K562 (cell line): Measurements from ENCODE around the gene MLX. TPM values are rescaled to one million over a fixed set of nuclear protein-coding genes. Genes with fewer than 3 reads are reported as not detected.

Experiments used
- ARID4B ChIP-seq: sonication (generic); formaldehyde crosslinking; IDR thresholded peaks from 2 replicates; pipeline ENCODE4 v1.8.0; 2022; ENCODE audit warnings: mild to moderate bottlenecking, missing genetic modification reagents
- ATF3 ChIP-seq, 2 experiments: fragments of 450-650 bp in 1 of 2; sonication (generic) in 1 of 2; formaldehyde crosslinking in 1 of 2; IDR thresholded peaks in 1 of 2; conservative IDR thresholded peaks in 1 of 2; 2 replicates each; pipeline versions ENCODE4 v1.6.1 to v1.8.1; 2016 to 2023; ENCODE audit warnings: mild to moderate bottlenecking in 2 of 2, moderate library complexity in 2 of 2, inconsistent platforms in 1 of 2, missing genetic modification reagents in 1 of 2
- CBX2 ChIP-seq: fragments of 200-600 bp; sonication (generic); IDR thresholded peaks from one replicate; pipeline ENCODE4 v1.6.1; 2012; ENCODE audit warnings: mild to moderate bottlenecking, low read length, inconsistent platforms; ENCODE audit not compliant: insufficient read depth, poor library complexity, severe bottlenecking
- COPS2 ChIP-seq: fragments of 450-650 bp; conservative IDR thresholded peaks from 2 replicates; pipeline ENCODE4 v1.6.1; 2016; ENCODE audit warnings: mild to moderate bottlenecking, moderate library complexity
- CXXC5 ChIP-seq: fragments of 250-450 bp; sonication (Bioruptor Pico); IDR thresholded peaks from 2 replicates; pipeline ENCODE4 v1.8.0; 2022; ENCODE audit warnings: inconsistent platforms, mild to moderate bottlenecking, moderate library complexity
- ELF2 ChIP-seq: fragments of 250-450 bp; sonication (Bioruptor Pico); IDR thresholded peaks from 2 replicates; pipeline ENCODE4 v1.5.0; 2021; ENCODE audit warnings: mild to moderate bottlenecking
- GTF2E2 ChIP-seq: fragments of 200-800 bp; sonication (Bioruptor generic); IDR thresholded peaks from 2 replicates; pipeline ENCODE4 v1.6.1; 2016; ENCODE audit warnings: missing genetic modification characterization, missing compliant biosample characterization
- MEF2D ChIP-seq: conservative IDR thresholded peaks from 2 replicates; pipeline ENCODE4 v1.6.1; 2016; ENCODE audit warnings: low read depth, missing genetic modification characterization, missing compliant biosample characterization
- MNT ChIP-seq, 2 experiments: fragments of 450-650 bp; conservative IDR thresholded peaks; 2 replicates each; pipeline ENCODE4 v1.6.1; 2017; ENCODE audit warnings: mild to moderate bottlenecking in 2 of 2, moderate library complexity in 2 of 2
- PPARD ChIP-seq: fragments of 250-450 bp; sonication (Bioruptor Pico); IDR thresholded peaks from 2 replicates; pipeline ENCODE4 v1.8.0; 2022; ENCODE audit warnings: inconsistent platforms, mild to moderate bottlenecking, moderate library complexity
- SIRT6 ChIP-seq: IDR thresholded peaks from one replicate; pipeline ENCODE4 v1.6.1; 2012; ENCODE audit warnings: low read depth, mild to moderate bottlenecking, control low read depth, inconsistent platforms, low read length, moderate library complexity
- TAF7 ChIP-seq: fragments of 450-650 bp; IDR thresholded peaks from 2 replicates; pipeline ENCODE4 v1.6.1; 2016; ENCODE audit warnings: missing genetic modification characterization, missing compliant biosample characterization
- XRCC4 ChIP-seq: IDR thresholded peaks from one replicate; pipeline ENCODE4 v1.6.1; 2011; ENCODE audit not compliant: insufficient read depth, insufficient read length; ENCODE audit errors: extremely low read depth
- ZNF280A ChIP-seq: fragments of 450-650 bp; IDR thresholded peaks from 2 replicates; pipeline ENCODE4 v1.6.1; 2018; ENCODE audit warnings: mild to moderate bottlenecking, low read depth; ENCODE audit not compliant: partially characterized antibody
- ZNF766 ChIP-seq: fragments of 200-800 bp; sonication (Bioruptor generic); conservative IDR thresholded peaks from 2 replicates; pipeline ENCODE4 v1.6.1; 2016; ENCODE audit warnings: missing genetic modification characterization, missing compliant biosample characterization
- ZNF785 ChIP-seq: fragments of 250-450 bp; sonication (Bioruptor Pico); IDR thresholded peaks from 2 replicates; pipeline ENCODE4 v1.4.0; 2020; ENCODE audit warnings: mild to moderate bottlenecking
- polyA plus RNA-seq, 8 experiments: library from polyadenylated mRNA; depleted of rRNA in 4 of 8; stranded (reverse) in 5 of 8; unstranded in 3 of 8; fragments of >200 nt; fragmentation: Nextera tagmentation in 2 of 8; fragmentation: Illumina TruSeq in 1 of 8; extraction: Ambion mirVana in 2 of 8; extraction: Trizol in 1 of 8; gene quantifications; 2 replicates each; pipeline versions ENCODE4 v1.2.1 to v1.2.3, GENCODE V29; 2011 to 2014; ENCODE audit warnings: inconsistent platforms in 1 of 8, missing spikeins in 1 of 8
- total RNA-seq, 7 experiments: library from RNA; depleted of rRNA in 6 of 7; stranded (reverse); fragments of >200 nt in 6 of 7; fragmentation: Illumina TruSeq in 2 of 7; extraction: Trizol in 2 of 7; gene quantifications; 2 replicates each; pipeline versions ENCODE4 v1.2.1 to v1.2.3, GENCODE V29; 2011 to 2021; ENCODE audit warnings: low replicate concordance in 1 of 7
- TF ChIP-seq, protein P1 (sequence below): fragments of 250-450 bp; sonication (Bioruptor Pico); IDR thresholded peaks from 2 replicates; pipeline ENCODE4 v1.8.0; 2022; ENCODE audit warnings: moderate library complexity, mild to moderate bottlenecking, inconsistent platforms

Gene MLX
- total and polyA plus RNA-seq, 9 of the 15 experiments (the other 6 are each of a cell fraction or from before 2014, with no cell fraction given), result 42.9 to 100 (median 58.9) TPM

DNA sequence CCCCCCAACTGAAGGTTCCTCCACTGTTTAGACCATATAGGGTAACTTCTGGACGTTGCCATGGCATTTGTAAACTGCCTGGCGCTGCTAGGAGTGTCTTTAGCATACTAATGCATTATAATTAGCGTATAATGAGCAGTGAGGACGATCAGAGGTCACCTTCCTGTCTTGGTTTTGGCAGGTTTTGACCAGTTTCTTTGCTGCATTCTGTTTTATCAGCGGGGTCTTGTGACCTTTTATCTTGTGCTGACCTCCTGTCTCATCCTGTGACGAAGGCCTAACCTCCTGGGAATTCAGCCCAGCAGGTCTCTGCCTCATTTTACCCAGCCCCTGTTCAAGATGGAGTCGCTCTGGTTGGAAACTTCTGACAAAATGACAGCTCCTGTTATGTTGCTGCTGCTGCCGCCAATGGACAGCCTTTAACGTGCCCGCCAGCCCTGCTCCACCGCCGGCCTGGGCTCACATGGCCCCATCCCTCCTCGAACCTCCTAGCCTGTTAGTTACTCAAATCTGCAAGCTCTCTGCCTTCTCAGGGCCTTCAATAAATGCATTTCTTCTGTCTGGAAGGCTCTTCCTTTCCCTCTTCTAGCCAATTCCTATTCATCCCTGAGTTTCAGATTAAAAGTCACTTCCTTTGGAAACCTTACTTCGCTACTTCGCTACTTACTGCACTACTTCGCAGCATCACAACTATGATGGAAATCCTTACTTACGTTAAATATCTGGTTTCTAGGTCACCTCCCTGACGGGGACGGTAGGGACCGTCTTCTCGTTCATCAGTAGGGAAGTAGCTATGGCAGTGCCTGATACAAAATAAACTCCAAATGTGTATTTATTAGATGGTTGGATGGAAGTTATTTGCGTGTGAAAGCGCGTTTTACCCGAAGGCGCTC, 31.5 kb upstream of the MLX start (continued):
- TF ChIP-seq MNT (conservative IDR thresholded peaks at IDR 0.05), result no peak
- peak; percentile 92 for TF ChIP-seq CXXC5 (CRISPR knock-in tag)
- peak; percentile 88; the same call in 1 of the 2 replicates for TF ChIP-seq ELF2 (CRISPR knock-in tag)
- TF ChIP-seq ZNF785, result peak; percentile 77; the same call in 1 of the 2 replicates
- TF ChIP-seq ZNF280A, result no peak
- TF ChIP-seq MEF2D, result peak; percentile 93
- TF ChIP-seq, protein P1, sequence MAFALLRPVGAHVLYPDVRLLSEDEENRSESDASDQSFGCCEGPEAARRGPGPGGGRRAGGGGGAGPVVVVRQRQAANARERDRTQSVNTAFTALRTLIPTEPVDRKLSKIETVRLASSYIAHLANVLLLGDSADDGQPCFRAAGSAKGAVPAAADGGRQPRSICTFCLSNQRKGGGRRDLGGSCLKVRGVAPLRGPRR (CRISPR knock-in tag), result peak; percentile 98
- no peak for TF ChIP-seq SIRT6
- TF ChIP-seq COPS2, result no peak
- peak; percentile 98 for TF ChIP-seq ZNF766 (CRISPR knock-in tag)
- no peak for TF ChIP-seq XRCC4
- no peak for TF ChIP-seq ARID4B (CRISPR knock-in tag)
- no peak for TF ChIP-seq ATF3 (IDR thresholded peaks at IDR 0.05)
- TF ChIP-seq ATF3 (CRISPR knock-in tag; conservative IDR thresholded peaks at IDR 0.05), result peak; percentile 75; the same call in 1 of the 2 replicates
- 0 out of 2 replicates have a peak, but pooled peaks have one; percentile 47 for TF ChIP-seq PPARD (CRISPR knock-in tag)
- TF ChIP-seq GTF2E2 (tag), result peak; percentile 84; the same call in 1 of the 2 replicates
- TF ChIP-seq TAF7 (tag), result peak; percentile 78
- no peak for TF ChIP-seq CBX2
